Neural cell (in vitro differentiated cells): ENCODE data around the gene UBR2. TPM values are rescaled to one million over a fixed set of nuclear protein-coding genes. Genes with fewer than 3 reads are reported as not detected.

Experiments
- H2AFZ ChIP-seq: fragments of 200-600, 300-800 bp; sonication (generic), shearing (Covaris generic); 2 replicates; pipeline ENCODE4 v1.6.0; 2014; ENCODE audit warnings: low read depth, mild to moderate bottlenecking, antibody characterized with exemption, low read length, moderate library complexity
- H3F3A ChIP-seq: fragments of 200-600 bp; shearing (Covaris generic); 2 replicates; pipeline ENCODE4 v1.6.1; 2016; ENCODE audit warnings: mild to moderate bottlenecking, moderate library complexity, mixed read lengths, antibody characterized with exemption, low read length; ENCODE audit not compliant: insufficient read depth, poor library complexity, severe bottlenecking
- H3K27ac ChIP-seq: fragments of 200-600, 300-800 bp; sonication (generic), shearing (Covaris generic); 2 replicates; pipeline ENCODE4 v1.5.1; 2014; ENCODE audit warnings: mild to moderate bottlenecking, low read length, moderate library complexity
- H3K27me3 ChIP-seq: fragments of 300-800, 200-600 bp; sonication (generic), shearing (Covaris generic); 2 replicates; pipeline ENCODE4 v1.6.0; 2014; ENCODE audit warnings: mild to moderate bottlenecking, low read depth, low read length, moderate library complexity; ENCODE audit not compliant: insufficient read depth
- H3K36me3 ChIP-seq: fragments of 300-800, 200-600 bp; sonication (generic), shearing (Covaris generic); 2 replicates; pipeline ENCODE4 v1.5.1; 2014; ENCODE audit warnings: mild to moderate bottlenecking, antibody characterized with exemption, low read length, moderate library complexity; ENCODE audit not compliant: insufficient read depth
- H3K4me2 ChIP-seq: fragments of 300-800, 200-600 bp; sonication (generic), shearing (Covaris generic); 2 replicates; pipeline ENCODE4 v1.6.0; 2014; ENCODE audit warnings: mild to moderate bottlenecking, low read length
- H3K4me3 ChIP-seq: fragments of 300-800, 200-600 bp; sonication (generic), shearing (Covaris generic); 2 replicates; pipeline ENCODE4 v1.5.1; 2014; ENCODE audit warnings: mild to moderate bottlenecking, low read length, moderate library complexity
- H3K79me2 ChIP-seq: fragments of 200-600 bp; shearing (Covaris generic); replicated peaks from 2 replicates; pipeline ENCODE4 v1.6.0; 2014; ENCODE audit warnings: mild to moderate bottlenecking, low read length, moderate library complexity; ENCODE audit not compliant: insufficient read depth
- H3K9ac ChIP-seq: fragments of 300-800, 200-600 bp; sonication (generic), shearing (Covaris generic); 2 replicates; pipeline ENCODE4 v1.6.1; 2016; ENCODE audit warnings: mild to moderate bottlenecking, low read length, mixed read lengths
- H3K9me2 ChIP-seq: fragments of 200-600 bp; shearing (Covaris generic); 2 replicates; pipeline ENCODE4 v1.6.1; 2016; ENCODE audit warnings: mild to moderate bottlenecking, low read length, mixed read lengths; ENCODE audit not compliant: insufficient read depth
- H3K9me3 ChIP-seq: fragments of 200-600, 300-800 bp; sonication (generic), shearing (Covaris generic); 2 replicates; pipeline ENCODE4 v1.6.1; 2016; ENCODE audit warnings: mild to moderate bottlenecking, mixed run types, low read length, moderate library complexity, mixed read lengths
- H4K20me1 ChIP-seq: fragments of 200-600 bp; shearing (Covaris generic); 2 replicates; pipeline ENCODE4 v1.6.1; 2016; ENCODE audit warnings: mild to moderate bottlenecking, mixed run types; ENCODE audit not compliant: insufficient read depth
- EP300 ChIP-seq: fragments of 450-650 bp; conservative IDR thresholded peaks from 2 replicates; pipeline ENCODE4 v1.6.1; 2014; ENCODE audit warnings: antibody characterized with exemption, mild to moderate bottlenecking, moderate library complexity; ENCODE audit not compliant: poor library complexity, severe bottlenecking
- EZH2 ChIP-seq: fragments of 200-600, 300-800 bp; shearing (Covaris generic), sonication (generic); IDR thresholded peaks from 2 replicates; pipeline ENCODE4 v1.6.1; 2014; ENCODE audit warnings: antibody characterized with exemption, low read length, borderline replicate concordance, mild to moderate bottlenecking; ENCODE audit not compliant: insufficient read depth, poor library complexity, severe bottlenecking
- MXI1 ChIP-seq: fragments of 450-650 bp; conservative IDR thresholded peaks from 2 replicates; pipeline ENCODE4 v1.6.1; 2014; ENCODE audit warnings: antibody characterized with exemption, mild to moderate bottlenecking; ENCODE audit not compliant: poor library complexity, severe bottlenecking
- POLR2AphosphoS5 ChIP-seq: IDR thresholded peaks from 2 replicates; pipeline ENCODE4 v1.6.1; 2012
- RAD21 ChIP-seq: fragments of 450-650 bp; conservative IDR thresholded peaks from 2 replicates; pipeline ENCODE4 v1.6.1; 2014; ENCODE audit warnings: antibody characterized with exemption, mild to moderate bottlenecking, moderate library complexity
- SMC3 ChIP-seq: fragments of 450-650 bp; conservative IDR thresholded peaks from 2 replicates; pipeline ENCODE4 v1.6.1; 2014; ENCODE audit warnings: antibody characterized with exemption, mild to moderate bottlenecking, moderate library complexity; ENCODE audit not compliant: poor library complexity
- TAF1 ChIP-seq: IDR thresholded peaks from 2 replicates; pipeline ENCODE4 v1.6.1; 2012; ENCODE audit warnings: low read depth
- polyA plus RNA-seq: library from polyadenylated mRNA; depleted of rRNA; stranded (reverse); fragments of >200 nt; gene quantifications from 2 replicates; pipeline ENCODE4 v1.2.3, GENCODE V29; 2014
- TF ChIP-seq, protein P1 (sequence below): IDR thresholded peaks from 2 replicates; pipeline ENCODE4 v1.6.1; 2012; ENCODE audit warnings: borderline replicate concordance
- TF ChIP-seq, protein P2 (sequence below): fragments of 450-650 bp; IDR thresholded peaks from 2 replicates; pipeline ENCODE4 v1.5.1; 2014; ENCODE audit warnings: antibody characterized with exemption, mild to moderate bottlenecking, moderate library complexity; ENCODE audit not compliant: poor library complexity, severe bottlenecking

Gene UBR2
- polyA plus RNA-seq, 1 donor from 2014 or later, result 24.4 TPM

DNA sequence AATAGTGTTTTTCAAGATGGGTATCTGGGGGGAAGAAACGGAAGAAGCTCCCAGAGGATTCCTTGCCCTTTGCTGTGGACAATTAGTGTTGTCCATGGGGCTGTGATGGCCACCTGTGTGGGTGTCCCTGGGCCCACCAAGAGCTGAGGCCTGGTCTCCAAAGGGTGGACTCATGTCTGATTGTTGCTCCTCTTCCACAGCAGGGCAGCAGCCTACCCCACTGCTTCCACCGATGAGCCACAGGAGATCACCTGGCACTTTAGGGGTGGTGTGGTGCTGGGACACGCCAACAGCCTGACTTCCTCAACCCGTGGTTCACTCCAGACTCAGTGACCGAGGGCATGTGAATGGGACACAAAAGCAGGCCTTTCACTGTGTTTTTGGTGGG, 133.4 kb downstream of the UBR2 start:
- no peaks in the 10 kb centered on the region for H3K79me2 ChIP-seq
- peaks cover 7% of the 10 kb centered on the region for H3K36me3 ChIP-seq
- H3K4me2 ChIP-seq, result no peak overlapping the region
- no peak overlapping the region for H2AFZ ChIP-seq
- H3K9me2 ChIP-seq, result no peaks in the 10 kb centered on the region
- TF ChIP-seq, protein P1, sequence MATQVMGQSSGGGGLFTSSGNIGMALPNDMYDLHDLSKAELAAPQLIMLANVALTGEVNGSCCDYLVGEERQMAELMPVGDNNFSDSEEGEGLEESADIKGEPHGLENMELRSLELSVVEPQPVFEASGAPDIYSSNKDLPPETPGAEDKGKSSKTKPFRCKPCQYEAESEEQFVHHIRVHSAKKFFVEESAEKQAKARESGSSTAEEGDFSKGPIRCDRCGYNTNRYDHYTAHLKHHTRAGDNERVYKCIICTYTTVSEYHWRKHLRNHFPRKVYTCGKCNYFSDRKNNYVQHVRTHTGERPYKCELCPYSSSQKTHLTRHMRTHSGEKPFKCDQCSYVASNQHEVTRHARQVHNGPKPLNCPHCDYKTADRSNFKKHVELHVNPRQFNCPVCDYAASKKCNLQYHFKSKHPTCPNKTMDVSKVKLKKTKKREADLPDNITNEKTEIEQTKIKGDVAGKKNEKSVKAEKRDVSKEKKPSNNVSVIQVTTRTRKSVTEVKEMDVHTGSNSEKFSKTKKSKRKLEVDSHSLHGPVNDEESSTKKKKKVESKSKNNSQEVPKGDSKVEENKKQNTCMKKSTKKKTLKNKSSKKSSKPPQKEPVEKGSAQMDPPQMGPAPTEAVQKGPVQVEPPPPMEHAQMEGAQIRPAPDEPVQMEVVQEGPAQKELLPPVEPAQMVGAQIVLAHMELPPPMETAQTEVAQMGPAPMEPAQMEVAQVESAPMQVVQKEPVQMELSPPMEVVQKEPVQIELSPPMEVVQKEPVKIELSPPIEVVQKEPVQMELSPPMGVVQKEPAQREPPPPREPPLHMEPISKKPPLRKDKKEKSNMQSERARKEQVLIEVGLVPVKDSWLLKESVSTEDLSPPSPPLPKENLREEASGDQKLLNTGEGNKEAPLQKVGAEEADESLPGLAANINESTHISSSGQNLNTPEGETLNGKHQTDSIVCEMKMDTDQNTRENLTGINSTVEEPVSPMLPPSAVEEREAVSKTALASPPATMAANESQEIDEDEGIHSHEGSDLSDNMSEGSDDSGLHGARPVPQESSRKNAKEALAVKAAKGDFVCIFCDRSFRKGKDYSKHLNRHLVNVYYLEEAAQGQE, result no peak
- TF ChIP-seq MXI1 (no peak), POLR2AphosphoS5 (peak; percentile 4)
- no peaks in the 10 kb centered on the region for H3K27me3 ChIP-seq
- H3K9me3 ChIP-seq, result no peaks in the 10 kb centered on the region
- H3K27ac ChIP-seq, result no peak overlapping the region
- no peak overlapping the region for H3K4me3 ChIP-seq
- H3F3A ChIP-seq, result no peaks in the 10 kb centered on the region
- H3K9ac ChIP-seq, result no peak overlapping the region
- no peaks in the 10 kb centered on the region for H4K20me1 ChIP-seq

DNA sequence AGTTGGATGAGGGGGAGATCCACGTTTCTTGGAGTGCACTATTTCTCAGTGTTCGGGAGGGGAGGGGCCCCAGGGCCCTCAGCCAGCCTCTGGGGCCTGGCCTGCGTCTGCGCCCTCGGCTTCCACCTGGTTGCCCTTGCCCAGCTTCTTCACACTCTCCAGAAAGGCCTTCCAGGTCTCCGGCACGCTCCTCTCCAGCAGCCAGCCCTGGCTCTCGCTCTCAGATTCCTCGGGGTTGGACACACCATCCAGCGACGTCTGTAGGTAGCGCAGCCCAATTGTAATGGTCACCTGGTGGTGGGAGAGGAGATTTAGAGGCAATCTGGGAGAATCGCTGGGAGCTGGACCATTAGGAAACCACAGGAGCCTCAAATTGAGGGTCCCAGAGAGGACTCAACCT, 134.4 kb downstream of the UBR2 start:
- H3K9me2 ChIP-seq, result no peaks in the 10 kb centered on the region
- no peak overlapping the region for H3K4me3 ChIP-seq
- H3K36me3 ChIP-seq, result no peaks in the 10 kb centered on the region
- H3F3A ChIP-seq, result no peaks in the 10 kb centered on the region
- no peak overlapping the region for H2AFZ ChIP-seq
- H3K9ac ChIP-seq, result no peak overlapping the region
- no peaks in the 10 kb centered on the region for H3K79me2 ChIP-seq
- H4K20me1 ChIP-seq, result no peaks in the 10 kb centered on the region
- H3K4me2 ChIP-seq, result no peak overlapping the region
- H3K27me3 ChIP-seq, result no peaks in the 10 kb centered on the region
- no peaks in the 10 kb centered on the region for H3K9me3 ChIP-seq
- H3K27ac ChIP-seq, result no peak overlapping the region
- TF ChIP-seq, protein P1, result no peak
- TF ChIP-seq RAD21 (no peak), SMC3 (no peak), EZH2 (no peak), EP300 (no peak), TAF1 (no peak), MXI1 (no peak), POLR2AphosphoS5 (no peak)
- TF ChIP-seq, protein P2, sequence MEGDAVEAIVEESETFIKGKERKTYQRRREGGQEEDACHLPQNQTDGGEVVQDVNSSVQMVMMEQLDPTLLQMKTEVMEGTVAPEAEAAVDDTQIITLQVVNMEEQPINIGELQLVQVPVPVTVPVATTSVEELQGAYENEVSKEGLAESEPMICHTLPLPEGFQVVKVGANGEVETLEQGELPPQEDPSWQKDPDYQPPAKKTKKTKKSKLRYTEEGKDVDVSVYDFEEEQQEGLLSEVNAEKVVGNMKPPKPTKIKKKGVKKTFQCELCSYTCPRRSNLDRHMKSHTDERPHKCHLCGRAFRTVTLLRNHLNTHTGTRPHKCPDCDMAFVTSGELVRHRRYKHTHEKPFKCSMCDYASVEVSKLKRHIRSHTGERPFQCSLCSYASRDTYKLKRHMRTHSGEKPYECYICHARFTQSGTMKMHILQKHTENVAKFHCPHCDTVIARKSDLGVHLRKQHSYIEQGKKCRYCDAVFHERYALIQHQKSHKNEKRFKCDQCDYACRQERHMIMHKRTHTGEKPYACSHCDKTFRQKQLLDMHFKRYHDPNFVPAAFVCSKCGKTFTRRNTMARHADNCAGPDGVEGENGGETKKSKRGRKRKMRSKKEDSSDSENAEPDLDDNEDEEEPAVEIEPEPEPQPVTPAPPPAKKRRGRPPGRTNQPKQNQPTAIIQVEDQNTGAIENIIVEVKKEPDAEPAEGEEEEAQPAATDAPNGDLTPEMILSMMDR, result no peak
